HG02759 (cell line): Measurements from ENCODE around the gene ERP27.

Experiments used
- ATAC-seq: cut with Tn5 transposase; IDR thresholded peaks from one replicate; pipeline ENCODE4 v1.9.1; 2021; ENCODE audit warnings: mild to moderate bottlenecking, moderate library complexity; ENCODE audit not compliant: unreplicated experiment

Gene ERP27

DNA sequence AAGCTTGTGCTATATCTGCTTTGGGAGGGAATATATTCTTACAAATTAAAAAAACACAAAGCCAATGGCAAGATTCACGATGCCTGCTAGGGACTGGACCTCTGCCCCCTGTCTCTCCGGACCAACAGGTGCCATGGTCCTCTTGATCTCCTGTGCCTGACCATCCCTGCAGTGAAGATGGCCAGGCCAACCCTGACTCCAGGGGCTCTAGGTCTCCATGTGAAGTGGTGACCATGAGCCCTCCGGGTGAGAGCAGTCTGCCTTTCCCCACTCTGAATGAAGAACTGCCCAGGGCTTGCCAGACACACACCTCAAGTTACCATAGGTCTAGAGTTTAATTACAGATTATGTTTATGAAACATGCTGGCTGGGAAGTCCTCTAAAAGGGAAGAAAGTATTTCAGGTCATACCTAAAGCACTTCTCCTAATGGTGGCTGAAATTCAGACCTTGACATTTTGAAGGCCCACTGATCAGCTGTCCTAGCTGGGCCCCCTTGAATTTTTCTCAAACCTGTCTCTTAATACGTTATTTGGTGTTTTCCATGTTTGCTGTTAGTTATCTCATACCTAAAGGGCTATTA lies 21.7 kb upstream of the ERP27 start:
- no peak for ATAC-seq

DNA sequence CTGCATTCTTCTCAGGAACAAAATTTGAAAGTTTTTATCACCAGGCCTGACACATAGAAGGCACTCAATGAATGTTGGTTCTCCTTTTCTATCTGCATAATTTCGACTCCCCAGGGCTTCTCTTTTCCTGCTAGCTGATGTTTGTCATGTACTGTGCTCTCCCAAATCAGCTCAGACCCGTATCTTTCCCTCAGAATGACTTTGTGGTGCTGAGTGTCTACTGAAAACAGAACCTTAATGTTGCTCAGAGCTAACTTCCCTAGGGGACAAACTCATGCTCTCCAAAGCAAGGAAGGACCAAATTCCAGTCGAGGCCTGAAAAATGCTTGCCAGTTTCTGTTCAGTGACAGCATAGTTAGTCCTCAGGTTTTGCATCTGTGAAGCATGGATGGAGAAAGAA lies 21.1 kb upstream of the ERP27 start:
- ATAC-seq: no peak

DNA sequence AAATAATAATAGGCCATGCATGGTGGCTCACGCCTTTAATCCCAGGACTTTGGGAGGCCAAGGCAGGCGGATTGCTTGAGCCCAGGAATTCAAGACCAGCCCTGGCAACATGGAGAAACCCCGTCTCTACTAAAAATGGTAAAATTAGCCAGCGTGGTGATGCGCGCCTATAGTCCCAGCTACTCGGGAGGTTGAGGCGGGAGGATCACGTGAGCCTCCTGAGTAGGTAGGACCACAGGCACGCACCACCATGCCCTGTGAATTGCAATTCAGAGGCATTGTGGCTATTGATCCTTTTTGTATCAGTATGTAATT lies 20.7 kb upstream of the ERP27 start:
- ATAC-seq: no peak

DNA sequence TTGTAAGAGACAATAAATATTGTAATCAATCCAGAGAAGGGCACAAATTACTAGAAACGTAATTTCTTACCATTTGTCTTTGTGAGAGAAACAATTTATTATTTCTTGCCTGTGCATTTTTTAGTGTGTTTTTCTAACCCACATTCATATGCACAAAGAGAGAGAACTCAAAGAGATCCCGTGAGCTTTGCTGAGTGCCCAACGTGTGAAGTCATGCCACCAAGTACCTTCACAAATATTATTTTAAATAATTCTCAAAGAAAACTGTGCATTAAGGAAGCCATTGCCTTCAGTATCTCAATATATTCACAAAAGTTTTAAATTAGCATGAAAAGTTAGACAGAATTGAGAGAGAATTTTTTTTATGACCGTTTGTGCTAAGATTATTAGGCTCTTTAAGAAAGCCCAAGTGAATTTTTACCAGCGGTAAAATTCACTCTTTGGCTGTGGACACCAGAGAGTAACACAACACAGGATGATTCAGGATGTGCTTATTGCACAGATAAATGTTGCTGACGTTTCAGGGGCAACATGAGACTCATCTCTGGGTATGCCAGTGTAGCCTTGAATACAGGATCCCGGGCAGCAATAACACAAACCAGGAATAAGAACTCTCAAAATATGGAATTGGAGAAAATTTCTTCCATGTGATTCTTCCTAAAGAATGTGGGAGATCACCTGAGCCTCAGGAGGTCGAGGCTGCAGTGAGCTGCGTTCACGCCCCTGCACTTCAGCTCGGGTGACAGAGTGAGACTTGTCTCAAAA lies 20.2 kb upstream of the ERP27 start:
- no peak for ATAC-seq

DNA sequence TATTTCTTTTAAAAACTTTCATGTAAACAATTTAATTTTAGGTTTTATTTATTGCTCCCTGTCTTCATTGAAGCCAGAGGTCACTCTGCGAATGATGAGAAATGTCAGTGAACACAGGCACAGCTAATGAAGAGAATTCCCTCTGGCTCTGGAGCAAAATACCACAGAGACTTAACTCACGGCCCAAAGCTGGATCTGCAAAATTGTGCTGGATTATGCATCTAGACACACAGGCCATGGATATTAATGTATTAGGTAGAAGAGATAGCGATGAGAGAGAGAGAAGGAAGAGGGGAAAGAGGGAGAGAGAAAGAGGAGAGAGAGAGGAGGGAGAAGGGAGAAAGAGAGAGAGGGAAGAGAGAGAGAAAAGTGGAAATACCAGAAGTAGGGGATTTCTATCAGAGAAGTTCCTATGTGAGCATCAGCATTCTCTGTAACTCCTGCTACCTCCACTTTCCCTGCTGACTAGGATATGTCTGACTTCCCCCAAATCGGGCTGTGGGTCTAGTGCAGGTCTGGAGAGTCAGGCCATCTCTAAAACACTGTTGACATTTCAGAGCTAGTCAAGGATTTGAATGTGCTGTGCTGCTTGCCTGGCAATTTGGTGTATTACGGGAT lies 19.3 kb upstream of the ERP27 start:
- no peak for ATAC-seq

DNA sequence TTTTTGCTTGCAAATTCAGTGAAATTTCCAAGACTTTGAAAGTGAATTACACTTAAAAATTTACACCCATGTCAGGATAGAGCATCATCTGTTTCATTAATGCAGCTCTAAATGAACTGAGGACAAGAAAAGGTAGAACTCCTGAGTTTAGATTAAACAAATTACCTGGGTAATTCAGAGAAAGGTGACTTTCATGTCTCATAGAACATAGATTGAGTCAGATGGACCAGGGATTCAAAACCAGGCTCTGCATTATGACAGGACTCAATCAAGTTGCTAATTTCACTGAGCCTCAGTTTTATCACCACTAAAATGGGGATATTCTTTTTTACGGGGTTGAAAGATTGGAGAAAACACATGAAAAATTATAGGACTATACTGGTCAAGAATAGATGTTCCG lies 18.6 kb upstream of the ERP27 start:
- ATAC-seq: no peak

DNA sequence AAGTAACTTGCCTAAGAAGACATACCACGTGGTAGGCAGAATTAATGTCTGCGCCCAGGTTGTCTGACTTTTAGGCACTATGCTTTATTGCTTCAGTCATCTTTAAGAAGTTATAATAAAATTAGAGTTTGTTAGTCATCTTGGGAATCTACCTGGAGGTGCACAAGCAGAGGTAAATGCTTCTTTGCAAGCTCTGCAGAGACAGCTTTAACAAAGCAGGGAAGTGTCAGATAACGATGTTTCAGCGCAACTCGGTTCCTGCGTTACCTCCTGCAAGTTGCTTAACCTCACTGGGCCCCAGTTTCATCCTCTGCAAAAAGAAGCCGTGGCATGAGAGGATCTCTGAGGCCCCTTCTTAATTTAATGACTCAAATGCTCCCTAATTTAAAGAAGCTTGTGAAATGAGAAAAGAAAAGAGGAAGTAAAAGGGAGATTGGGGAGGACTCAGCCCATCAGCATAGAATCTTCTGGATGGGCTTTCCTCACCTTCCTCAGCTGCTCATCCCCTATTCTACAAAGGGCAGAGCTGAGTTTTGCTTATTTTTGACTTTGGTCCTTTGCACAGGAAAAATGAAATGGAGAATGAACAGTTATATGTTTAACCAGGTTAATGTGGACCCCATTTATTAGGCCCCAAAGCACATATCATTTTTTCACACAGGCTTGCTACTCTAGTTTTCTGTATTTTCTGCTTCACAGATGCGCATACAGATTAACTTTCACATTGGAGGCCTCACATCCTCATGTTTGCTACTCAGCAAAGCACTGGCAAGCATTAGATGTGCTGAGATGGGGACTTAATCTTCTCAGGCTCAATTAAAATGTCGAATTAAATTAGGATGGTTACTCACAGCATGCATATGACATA lies 17.9 kb upstream of the ERP27 start:
- ATAC-seq: peak; percentile 43

DNA sequence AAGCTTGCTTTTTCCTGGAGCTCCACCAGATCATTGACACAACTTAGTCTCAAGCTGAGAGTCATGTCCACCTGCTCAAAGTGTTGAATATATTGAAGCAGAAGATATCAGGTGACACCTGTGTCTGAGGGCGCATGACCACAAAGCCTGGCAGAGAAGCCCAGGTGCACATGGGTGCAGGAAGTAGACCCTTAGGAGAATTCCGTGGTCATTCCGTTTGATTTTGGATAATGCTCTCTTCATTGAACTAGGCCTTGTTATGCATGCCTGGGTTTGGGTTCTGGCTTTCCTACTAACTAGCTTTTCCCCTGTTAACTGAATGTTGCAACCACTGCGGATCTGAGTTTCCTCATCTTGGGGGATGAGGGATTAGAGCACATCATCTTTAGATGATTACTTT lies 15.9 kb upstream of the ERP27 start:
- no peak for ATAC-seq

DNA sequence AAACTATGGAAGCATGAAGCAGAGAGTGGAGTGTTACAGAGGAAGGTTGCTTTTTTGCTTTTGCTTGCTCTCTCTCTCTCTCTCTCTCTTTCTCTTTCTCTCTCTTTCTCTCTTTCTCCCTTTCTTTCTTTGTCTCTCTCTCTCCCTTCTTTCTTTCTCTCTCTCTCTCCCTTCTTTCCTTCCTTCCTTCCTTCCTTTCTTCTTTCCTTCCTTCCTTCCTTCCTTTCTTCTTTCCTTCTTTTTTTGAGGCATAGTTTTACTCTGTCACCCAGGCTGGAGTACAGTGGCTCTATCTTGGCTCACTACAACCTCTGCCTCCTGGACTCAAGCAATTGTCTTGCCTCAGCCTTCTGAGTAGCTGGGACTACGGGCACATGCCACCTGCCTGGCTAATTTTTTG lies 15.4 kb upstream of the ERP27 start:
- ATAC-seq: no peak

DNA sequence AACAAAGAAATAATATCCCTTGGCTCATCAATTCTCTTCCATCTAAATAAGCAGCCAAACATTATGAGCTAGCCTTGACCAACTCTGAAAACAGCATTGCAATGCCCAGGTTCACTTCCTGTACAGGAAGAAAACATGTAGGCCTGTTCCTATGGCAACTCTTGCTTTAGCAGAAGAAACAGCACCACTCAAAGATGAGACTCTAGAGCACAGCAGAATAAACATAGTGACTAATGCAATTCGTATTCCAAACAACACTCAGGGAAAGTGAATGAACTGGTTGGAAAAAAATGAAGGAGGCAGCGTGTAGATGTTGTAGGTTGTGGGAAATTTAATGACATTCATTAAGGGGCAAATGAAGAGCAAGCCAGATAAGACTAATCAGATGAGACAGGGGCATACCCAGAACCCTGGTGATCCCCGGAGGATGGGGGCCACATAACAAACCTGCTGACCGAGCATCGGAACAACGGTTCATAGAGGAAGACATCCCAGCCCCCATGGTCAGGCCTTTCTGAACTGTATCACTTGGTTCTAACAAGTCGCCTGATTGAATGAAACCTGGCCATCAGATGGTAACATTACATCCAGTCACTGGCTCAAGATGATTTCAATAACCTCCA lies 14.1 kb upstream of the ERP27 start:
- peak; percentile 57 for ATAC-seq

DNA sequence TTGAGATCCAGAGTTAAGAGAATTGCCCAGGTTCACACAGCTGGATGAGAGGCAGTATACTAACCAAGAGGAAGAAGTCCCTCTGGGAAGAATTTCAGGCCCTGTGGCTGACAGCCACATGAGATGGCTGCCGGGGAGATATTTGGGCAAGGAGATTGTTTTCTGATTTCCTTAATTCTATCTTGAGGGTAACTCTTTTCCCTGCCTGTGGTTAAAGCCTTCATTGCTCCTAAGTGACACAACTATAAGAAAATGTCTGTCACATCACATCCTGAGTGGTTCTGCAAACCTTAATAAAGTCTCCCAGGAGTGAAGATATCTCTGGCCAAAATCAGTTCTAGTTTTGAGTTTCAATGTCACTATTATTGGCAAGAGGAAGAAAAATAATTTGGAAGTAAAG lies 13.5 kb upstream of the ERP27 start:
- no peak for ATAC-seq

DNA sequence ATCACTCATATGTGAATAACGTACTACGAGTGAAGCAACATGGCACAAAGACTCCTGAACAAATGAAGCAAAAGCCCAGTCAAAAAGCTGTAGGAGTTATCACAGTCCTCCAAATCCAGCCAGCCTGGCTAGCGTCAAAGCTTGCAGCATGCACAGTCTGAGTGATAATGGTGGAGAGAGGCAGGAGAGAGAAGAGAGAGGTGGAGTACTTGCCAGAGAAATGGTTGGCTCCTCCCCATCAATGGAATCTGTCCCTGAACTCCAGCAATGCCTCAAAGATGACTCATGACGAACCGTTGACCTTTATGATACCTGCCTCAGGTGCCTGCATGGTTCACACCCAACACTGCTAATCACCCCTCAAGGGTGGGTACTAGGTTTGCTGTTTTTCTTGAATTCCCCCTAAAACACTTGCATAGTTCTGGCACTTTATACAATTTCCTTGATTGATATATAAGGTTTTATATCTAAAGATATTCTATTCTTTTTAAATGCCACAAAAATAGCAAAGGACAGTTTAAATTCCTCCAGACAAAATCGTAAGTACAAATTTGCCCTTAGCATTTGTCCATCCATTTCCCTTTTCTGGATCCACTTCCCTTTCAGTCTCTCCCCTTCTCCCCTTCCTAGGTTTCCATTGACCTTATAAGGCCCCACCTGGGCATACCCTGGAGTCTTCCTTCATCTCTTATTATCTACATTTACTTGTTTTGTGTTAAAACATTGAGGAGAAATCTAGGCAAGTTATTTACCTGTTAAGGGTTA lies 12.8 kb upstream of the ERP27 start:
- ATAC-seq: no peak

DNA sequence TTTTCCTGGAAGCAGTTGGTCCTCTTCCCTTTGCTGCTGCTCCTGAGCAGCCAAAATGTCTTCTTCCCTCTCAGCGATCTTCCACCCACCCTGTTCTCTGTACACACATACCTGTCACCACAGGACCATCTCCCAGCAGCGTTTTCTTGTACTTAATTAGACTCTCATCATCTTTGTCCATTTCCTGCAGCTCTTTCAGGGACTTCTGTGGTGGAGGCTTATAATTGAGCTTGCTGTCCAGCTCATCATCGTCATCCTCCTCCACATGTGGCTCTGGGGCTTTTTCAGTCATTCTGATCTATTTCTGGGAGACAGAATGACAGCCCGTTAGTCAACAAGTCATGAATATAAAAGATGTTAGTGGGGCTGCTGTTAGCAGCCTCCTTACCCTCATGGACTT lies 12.1 kb upstream of the ERP27 start:
- ATAC-seq: no peak

DNA sequence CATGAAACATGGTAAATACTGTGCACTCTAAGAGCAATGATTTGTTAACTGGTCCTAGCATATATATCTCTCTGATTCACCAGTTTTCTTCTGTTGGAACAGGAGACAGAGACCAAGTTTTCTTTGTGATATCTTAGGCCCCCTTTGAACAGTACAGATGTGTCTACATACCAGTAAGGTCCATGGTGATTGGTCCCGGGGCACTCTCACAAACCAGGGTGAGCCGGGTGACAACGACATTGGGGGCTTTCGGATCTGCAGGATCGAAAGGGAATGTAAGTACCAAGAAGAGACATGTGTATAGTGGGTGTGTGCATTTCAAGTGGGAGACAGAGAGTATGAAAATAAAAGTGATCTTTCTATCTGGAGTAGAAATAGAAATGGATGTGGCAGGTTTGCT lies 11.3 kb upstream of the ERP27 start:
- ATAC-seq: no peak

DNA sequence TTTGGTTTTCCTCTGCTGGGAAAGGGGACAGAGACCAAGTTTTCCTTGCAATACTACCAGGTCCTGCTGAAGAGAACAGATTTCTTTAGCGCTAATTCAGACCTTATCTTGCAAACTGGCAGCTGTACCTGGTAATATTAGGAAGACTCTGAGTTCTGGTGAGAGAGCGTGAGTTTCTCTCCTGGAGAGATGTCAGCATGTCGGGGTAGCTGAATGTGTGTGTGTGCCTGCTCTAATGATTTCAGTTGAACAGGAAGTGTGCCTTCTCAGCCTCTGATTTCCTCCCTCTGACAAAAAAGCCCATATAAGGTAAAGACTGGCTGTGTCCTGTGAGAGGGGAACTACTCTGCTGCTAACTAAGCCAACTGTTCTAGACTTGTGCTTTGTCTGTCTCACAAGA lies 10.3 kb upstream of the ERP27 start:
- peak; percentile 90 for ATAC-seq

DNA sequence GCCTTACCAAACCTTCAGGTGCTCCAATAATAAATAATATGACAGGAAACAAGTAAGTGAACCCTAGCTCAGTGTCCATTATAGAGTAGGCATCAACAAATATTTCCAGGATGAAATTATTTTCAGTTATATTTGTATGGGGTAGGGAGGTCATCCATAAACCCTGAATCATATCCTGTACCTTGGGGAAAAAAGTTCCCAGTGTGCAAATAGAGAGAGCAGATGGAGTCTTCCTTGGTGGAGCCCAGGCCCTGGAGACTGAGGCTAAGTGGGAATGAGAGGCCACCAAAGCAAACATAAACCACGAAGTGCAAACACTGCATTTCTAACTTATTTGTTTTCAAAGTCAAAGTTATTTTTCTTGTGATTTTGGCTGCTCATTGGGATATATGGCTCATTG lies 8.5 kb upstream of the ERP27 start:
- ATAC-seq: no peak

DNA sequence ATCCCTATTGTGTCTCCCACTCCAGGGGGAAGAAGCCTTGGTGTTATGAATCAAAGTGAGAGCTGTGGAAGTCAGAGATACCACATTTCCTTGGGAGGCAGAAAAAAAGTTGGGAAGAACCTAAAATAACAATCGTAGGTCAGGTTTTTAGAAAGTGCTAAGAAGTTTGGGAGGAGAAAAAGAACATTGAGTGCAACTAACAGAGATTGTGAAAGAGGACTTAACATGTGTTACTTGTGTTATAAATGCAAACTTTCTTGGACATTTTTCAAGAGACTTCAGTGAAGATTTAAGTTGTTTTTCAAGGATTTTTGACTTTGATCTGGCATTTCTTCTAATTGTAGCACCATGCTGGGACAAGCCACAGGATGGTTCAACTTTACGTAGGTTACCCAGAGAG lies 7.8 kb upstream of the ERP27 start:
- no peak for ATAC-seq

DNA sequence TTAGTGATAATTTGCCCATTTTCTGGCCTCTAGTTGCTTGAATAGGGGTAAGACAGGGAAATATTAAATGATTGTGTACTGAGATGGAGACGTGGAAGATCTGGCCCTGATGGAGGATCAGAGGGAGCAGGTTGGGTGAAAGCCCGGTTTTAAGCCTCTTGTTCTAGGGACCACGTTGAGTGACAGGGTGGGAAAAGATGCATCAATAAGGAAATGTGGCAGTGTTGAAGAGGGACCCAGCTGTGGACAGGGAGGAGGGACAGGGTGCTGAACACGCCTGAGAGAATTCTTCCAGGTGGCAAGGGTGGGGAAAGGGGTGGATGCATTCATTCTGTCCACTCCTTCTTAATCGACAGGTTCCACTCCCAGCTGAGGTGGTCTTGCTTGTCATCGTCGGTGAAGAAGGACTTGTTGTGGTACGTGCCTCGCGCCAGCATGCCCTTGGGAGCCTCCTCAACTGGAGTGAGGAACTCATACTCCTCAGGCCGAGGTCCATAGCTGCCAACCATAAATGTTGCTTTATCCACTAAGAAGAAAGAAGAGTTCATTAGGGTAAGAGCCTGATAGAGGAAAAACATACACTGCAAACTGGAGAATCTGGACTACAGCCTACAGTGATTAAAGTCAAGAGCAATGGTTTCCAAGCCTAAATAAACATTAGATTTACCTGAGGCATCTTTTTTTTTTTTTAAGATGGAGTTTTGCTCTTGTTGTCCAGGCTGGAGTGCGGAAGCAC lies 4.0 kb upstream of the ERP27 start:
- ATAC-seq: no peak

DNA sequence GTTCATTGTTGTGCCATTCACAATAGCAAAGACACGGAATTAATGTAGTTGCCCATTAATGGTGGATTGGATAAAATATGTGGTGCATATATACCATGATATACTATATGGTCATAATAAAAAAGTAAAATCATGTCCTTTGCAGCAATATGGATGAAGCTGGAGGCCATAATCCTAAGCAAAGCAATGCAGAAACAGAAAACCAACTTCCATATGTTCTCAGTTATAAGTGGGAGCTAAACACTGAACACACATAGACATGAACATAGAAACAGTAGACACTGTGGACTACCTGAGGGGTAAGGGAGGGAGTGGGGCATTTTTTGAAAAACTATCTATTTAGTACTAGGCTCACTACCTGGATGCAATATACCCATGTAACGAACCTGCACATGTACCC lies 3.0 kb upstream of the ERP27 start:
- no peak for ATAC-seq

DNA sequence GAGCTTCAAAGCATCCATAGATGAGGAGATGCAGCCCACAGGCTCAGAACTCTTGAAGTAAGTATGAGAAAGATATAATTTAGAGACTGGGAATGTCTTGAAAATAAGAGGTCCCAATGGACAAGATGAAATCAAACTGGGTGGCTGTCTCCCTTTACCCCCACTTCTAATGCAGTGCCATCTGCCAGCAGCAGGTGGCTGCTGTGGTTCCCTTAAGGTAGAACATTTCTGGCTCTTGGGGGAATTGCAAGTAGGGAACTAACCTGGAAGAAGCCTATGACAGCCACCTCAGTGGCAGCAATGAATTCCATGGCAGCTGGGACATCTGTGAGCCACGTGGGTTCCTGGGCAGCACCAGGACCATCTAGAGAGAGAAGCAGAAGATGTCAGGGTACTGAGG lies 648 bp downstream of the ERP27 start:
- ATAC-seq: peak; percentile 62
